RWPE2 (cell line): Measurements from ENCODE around the gene LRRC42.
"Not testable (repeated sequence)": the region's sequence is repeated elsewhere in the genome, so short reads cannot be mapped to it uniquely, and the experiment has no call there.

Source experiments
- ATAC-seq: fragments of 200-7000 bp; cut with Tn5 transposase; 3 replicates; pipeline ENCODE4 v1.9.1; 2021; ENCODE audit warnings: low read depth
- DNase-seq: peaks from one replicate; pipeline ENCODE4 v3.0.0-alpha.2; 2020; ENCODE audit warnings: low spot score
- H3K27ac ChIP-seq: fragments of 450-650 bp; 2 replicates; pipeline ENCODE4 v1.5.1; 2017; ENCODE audit warnings: mild to moderate bottlenecking; ENCODE audit not compliant: poor library complexity, severe bottlenecking
- H3K27me3 ChIP-seq: fragments of 250-450 bp; sonication (Bioruptor Pico); 2 replicates; pipeline ENCODE4 v1.5.1; 2021; ENCODE audit warnings: mild to moderate bottlenecking, moderate library complexity; ENCODE audit not compliant: insufficient read depth, poor library complexity, severe bottlenecking
- H3K36me3 ChIP-seq: fragments of 250-450 bp; sonication (Bioruptor Pico); 2 replicates; pipeline ENCODE4 v1.5.1; 2020; ENCODE audit warnings: low read depth, mild to moderate bottlenecking, moderate library complexity
- H3K4me1 ChIP-seq: fragments of 250-450 bp; sonication (Bioruptor Pico); 2 replicates; pipeline ENCODE4 v1.5.1; 2021; ENCODE audit warnings: mild to moderate bottlenecking, moderate library complexity; ENCODE audit not compliant: insufficient read depth, poor library complexity, severe bottlenecking
- H3K4me3 ChIP-seq: fragments of 250-450 bp; sonication (Bioruptor Pico); 2 replicates; pipeline ENCODE4 v1.5.1; 2021; ENCODE audit warnings: mild to moderate bottlenecking, moderate library complexity; ENCODE audit not compliant: severe bottlenecking
- H3K9me3 ChIP-seq: fragments of 250-450 bp; sonication (Bioruptor Pico); 2 replicates; pipeline ENCODE4 v1.5.1; 2021; ENCODE audit warnings: mild to moderate bottlenecking, moderate library complexity; ENCODE audit not compliant: severe bottlenecking
- CTCF ChIP-seq: fragments of 450-650 bp; IDR thresholded peaks from one replicate; pipeline ENCODE4 v1.5.1; 2017; ENCODE audit warnings: mild to moderate bottlenecking, moderate library complexity; ENCODE audit not compliant: poor library complexity, severe bottlenecking

The LRRC42 gene

DNA sequence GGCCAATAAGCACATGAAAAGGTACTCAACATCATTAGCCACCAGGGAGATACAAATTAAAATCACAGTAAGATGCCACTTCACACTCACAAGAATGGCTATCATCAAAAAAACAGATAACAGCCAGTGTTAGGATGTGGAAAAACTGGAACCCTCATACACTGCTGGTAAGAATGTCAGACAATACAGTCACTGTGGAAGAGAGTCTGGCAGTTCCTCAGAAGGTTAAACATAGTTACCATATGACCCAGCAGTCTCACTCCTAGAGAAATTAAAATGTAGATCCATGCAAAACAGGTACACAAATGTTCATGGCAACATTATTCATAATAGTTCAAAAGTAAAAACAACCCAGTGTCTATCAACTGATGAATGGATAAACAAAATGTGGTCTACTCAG lies 38.6 kb downstream of the LRRC42 start:
- ATAC-seq = no peak

DNA sequence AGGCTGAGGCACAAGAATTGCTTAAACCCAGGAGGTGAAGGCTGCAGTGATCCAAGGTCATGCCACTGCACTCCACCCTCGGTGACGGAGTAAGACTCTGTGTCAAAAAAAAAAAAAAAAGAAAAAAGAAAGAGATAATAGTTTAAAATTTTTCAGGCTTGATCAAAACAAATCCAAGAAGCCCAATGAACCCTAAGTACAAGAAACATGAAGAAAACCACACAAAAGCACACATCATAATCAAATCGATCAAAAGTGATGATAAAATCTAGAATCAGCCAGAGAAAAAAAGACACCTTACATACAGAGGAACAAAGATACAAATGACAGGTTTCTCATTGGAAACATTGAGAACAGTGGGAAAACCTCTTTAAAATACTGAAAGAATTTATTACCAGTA lies 40.3 kb downstream of the LRRC42 start:
- no peak for ATAC-seq
- Histone ChIP-seq H3K36me3 (no peaks in the 10 kb centered on the region), H3K9me3 (no peaks in the 10 kb centered on the region), H3K4me1 (no peaks in the 10 kb centered on the region), H3K4me3 (no peak overlapping the region), H3K27ac (no peak overlapping the region), H3K27me3 (no peaks in the 10 kb centered on the region)
- no peak for TF ChIP-seq CTCF
- no peak for DNase-seq

More for the DNA sequence above, 38.6 kb downstream of the LRRC42 start:
- Histone ChIP-seq H3K4me3 (no peak overlapping the region), H3K4me1 (no peaks in the 10 kb centered on the region), H3K27me3 (no peaks in the 10 kb centered on the region), H3K36me3 (no peaks in the 10 kb centered on the region), H3K9me3 (no peaks in the 10 kb centered on the region), H3K27ac (no peak overlapping the region)
- DNase-seq = no peak
- no peak for TF ChIP-seq CTCF

GRCh38 chr1:53987880-53988279 lies 41.7 kb downstream of the LRRC42 start:
- ATAC-seq = peak; percentile 55; the same call in 1 of the 3 replicates
- Histone ChIP-seq H3K27me3 (no peaks in the 10 kb centered on the region), H3K4me1 (no peaks in the 10 kb centered on the region), H3K9me3 (no peaks in the 10 kb centered on the region), H3K36me3 (no peaks in the 10 kb centered on the region), H3K4me3 (no peak overlapping the region), H3K27ac (no peak overlapping the region)
- no peak for DNase-seq
- TF ChIP-seq CTCF = no peak

DNA sequence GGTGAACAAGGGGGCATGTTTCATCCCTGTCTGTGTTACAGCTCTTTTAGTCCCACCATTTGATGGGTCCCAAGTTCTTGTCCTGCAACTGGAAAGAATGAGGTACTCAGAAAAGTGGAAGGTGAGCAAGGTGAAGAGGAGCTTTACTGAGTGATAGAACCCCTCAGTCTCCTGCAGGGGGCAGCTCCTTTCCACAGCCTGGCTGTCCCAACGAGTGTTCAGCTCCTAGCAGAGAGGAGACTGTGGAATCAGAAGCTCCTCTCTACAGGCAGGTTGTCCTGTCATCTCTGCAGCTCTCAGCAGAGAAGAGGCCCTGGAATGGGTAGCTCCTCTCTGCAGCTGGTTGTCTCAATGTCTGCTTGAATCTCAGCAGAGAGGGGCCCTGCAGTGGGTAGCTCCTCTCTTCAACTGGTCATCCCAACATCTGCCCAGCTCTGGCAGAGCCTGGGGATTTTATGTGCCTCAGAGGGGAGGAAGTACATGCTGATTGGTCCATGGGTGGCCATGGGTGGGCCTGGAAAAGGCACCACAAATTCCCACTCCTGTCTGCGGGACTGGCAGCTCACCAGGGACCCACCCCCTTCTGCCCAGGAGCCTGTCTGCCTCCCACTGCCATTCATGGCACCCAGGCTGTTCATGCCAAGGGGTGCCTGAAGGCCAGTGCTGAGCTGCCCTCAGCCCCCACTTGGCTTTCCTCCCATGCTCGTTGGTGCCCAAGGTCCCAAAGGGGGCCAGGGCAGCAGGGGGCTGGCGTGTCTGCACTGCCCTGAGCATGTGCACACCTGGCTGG lies 46.1 kb downstream of the LRRC42 start:
- Histone ChIP-seq H3K9me3 (no peaks in the 10 kb centered on the region), H3K27ac (no peak overlapping the region), H3K4me3 (no peak overlapping the region), H3K36me3 (no peaks in the 10 kb centered on the region), H3K4me1 (no peaks in the 10 kb centered on the region), H3K27me3 (no peaks in the 10 kb centered on the region)
- ATAC-seq (0 out of 3 replicates have a peak, but pooled peaks have one; percentile 55), DNase-seq (no peak)
- TF ChIP-seq CTCF = peak; percentile 13

GRCh38 chr1:53994516-53994915 lies 48.4 kb downstream of the LRRC42 start:
- not testable (repeated sequence) for H3K9me3 ChIP-seq, H3K4me1 ChIP-seq, H3K4me3 ChIP-seq, DNase-seq, H3K36me3 ChIP-seq, ATAC-seq, H3K27me3 ChIP-seq, H3K27ac ChIP-seq
